Coronary artery (tissue), 2 donors: Measurements from ENCODE around the gene BRINP3.
A peak's percentile ranks its signal among the peaks of the same experiment; 100 is the strongest.
"Not testable (repeated sequence)": the region's sequence is repeated elsewhere in the genome, so short reads cannot be mapped to it uniquely, and the experiment has no call there.

Experiments used
- DNase-seq: peaks from one replicate; pipeline ENCODE4 v3.0.0-alpha.2; 2017; ENCODE audit warnings: low spot score
- H3K27ac ChIP-seq, 2 donors: fragments of 200-600 bp; sonication (generic); one replicate each; pipeline ENCODE4 v1.5.1; 2016 to 2019
- H3K4me3 ChIP-seq: fragments of 200-600 bp; sonication (generic); 2 replicates; pipeline ENCODE4 v1.5.1; 2016; ENCODE audit warnings: mild to moderate bottlenecking, moderate library complexity
- CTCF ChIP-seq: fragments of 200-600 bp; sonication (generic); IDR thresholded peaks from one replicate; pipeline ENCODE4 v1.5.1; 2019; ENCODE audit warnings: antibody characterized with exemption

BRINP3 gene

GRCh38 chr1:190477762-190478148 is at the start of gene BRINP3:
Gene BRINP3, minus strand, starts transcription at chr1:190477864.
- DNase-seq = no peak
- H3K4me3 ChIP-seq = peak within 1 kb of the TSS; percentile 63
- H3K27ac ChIP-seq = no peak within 1 kb of the TSS
- no peak for TF ChIP-seq CTCF

GRCh38 chr1:190511554-190511953 is 33.9 kb upstream of the BRINP3 start:
- TF ChIP-seq CTCF = no peak
- DNase-seq = no peak
- Histone ChIP-seq H3K27ac (no peak overlapping the region), H3K4me3 (no peak overlapping the region)

GRCh38 chr1:190507357-190507756 is 29.7 kb upstream of the BRINP3 start:
- no peak overlapping the region for H3K27ac ChIP-seq
- no peak overlapping the region for H3K4me3 ChIP-seq
- no peak for DNase-seq
- no peak for TF ChIP-seq CTCF

- H3K4me3 ChIP-seq, DNase-seq, H3K27ac ChIP-seq: not testable (repeated sequence)
These were observed 26.9 kb upstream of the BRINP3 start for GRCh38 chr1:190504539-190504938.

- TF ChIP-seq CTCF = no peak
- no peak for DNase-seq
- no peak overlapping the region for H3K4me3 ChIP-seq
- no peak overlapping the region for H3K27ac ChIP-seq
These were observed 19.9 kb upstream of the BRINP3 start for GRCh38 chr1:190497565-190497964.

- no peak for TF ChIP-seq CTCF
- H3K27ac ChIP-seq = no peak overlapping the region
- no peak for DNase-seq
- no peak overlapping the region for H3K4me3 ChIP-seq
These were observed 16.8 kb upstream of the BRINP3 start for GRCh38 chr1:190494451-190494850.

GRCh38 chr1:190491404-190491803 is 13.7 kb upstream of the BRINP3 start:
- no peak for TF ChIP-seq CTCF
- no peak overlapping the region for H3K4me3 ChIP-seq
- no peak for DNase-seq
- no peak overlapping the region for H3K27ac ChIP-seq

- no peak for DNase-seq
- no peak for TF ChIP-seq CTCF
- H3K4me3 ChIP-seq = no peak overlapping the region
- no peak overlapping the region for H3K27ac ChIP-seq
These were observed 6.4 kb upstream of the BRINP3 start for GRCh38 chr1:190484045-190484444.
